Activated CD8-positive, alpha-beta memory T cell treated with anti-CD3 and anti-CD28 coated beads for 48 hours (primary cell): Measurements from ENCODE around the gene KRTAP9-3.
"Not testable (repeated sequence)": the region's sequence is repeated elsewhere in the genome, so short reads cannot be mapped to it uniquely, and the experiment has no call there.

Source experiments
- DNase-seq, 3 experiments: peaks; one replicate each; pipeline ENCODE4 v3.0.0-alpha.2; 2020; ENCODE audit warnings: low read depth in 2 of 3, low spot score in 2 of 3

KRTAP9-3 gene

GRCh38 chr17:41249637-41250240, 17.5 kb downstream of the KRTAP9-3 start, which contains the start of gene KRTAP9-4:
Gene KRTAP9-4 (plus strand): TSS chr17:41249687. CDS start chr17:41249721, 34 bp downstream.
- DNase-seq, result not testable (repeated sequence)

- no peak for DNase-seq
These were observed 19.0 kb downstream of the KRTAP9-3 start for GRCh38 chr17:41251261-41251660.

GRCh38 chr17:41254861-41255260, 22.6 kb downstream of the KRTAP9-3 start:
- DNase-seq, result no peak

- DNase-seq, result not testable (repeated sequence)
These were observed 23.4 kb downstream of the KRTAP9-3 start, which contains the start of gene KRTAP9-9 for GRCh38 chr17:41255381-41256290. Gene KRTAP9-9 (plus strand): TSS chr17:41255384.

GRCh38 chr17:41256291-41256685, 24.0 kb downstream of the KRTAP9-3 start:
- no peak for DNase-seq

- DNase-seq, result no peak
These were observed 26.2 kb downstream of the KRTAP9-3 start for GRCh38 chr17:41258406-41258805.

GRCh38 chr17:41263212-41263611, 31.0 kb downstream of the KRTAP9-3 start:
- no peak for DNase-seq

GRCh38 chr17:41264599-41264998, 32.4 kb downstream of the KRTAP9-3 start:
- no peak for DNase-seq

GRCh38 chr17:41265078-41265477, 32.8 kb downstream of the KRTAP9-3 start, which contains the start of gene KRTAP9-6:
Gene KRTAP9-6 (plus strand): TSS chr17:41265378. CDS start chr17:41265378, 0 bp downstream.
- no peak for DNase-seq

- no peak for DNase-seq
These were observed 35.5 kb downstream of the KRTAP9-3 start for GRCh38 chr17:41267711-41268110.

- DNase-seq, result not testable (repeated sequence)
These were observed 39.1 kb downstream of the KRTAP9-3 start for GRCh38 chr17:41271323-41271722.

GRCh38 chr17:41271858-41272257, 39.6 kb downstream of the KRTAP9-3 start:
- DNase-seq, result no peak

- DNase-seq, result not testable (repeated sequence)
These were observed 43.5 kb downstream of the KRTAP9-3 start, which contains the start of gene KRTAP9-7 for GRCh38 chr17:41275648-41276190. Gene KRTAP9-7 (plus strand): TSS chr17:41275698. CDS start chr17:41275698, 0 bp downstream.

GRCh38 chr17:41278176-41278955, 46.1 kb downstream of the KRTAP9-3 start:
- DNase-seq, result no peak
